Skin epidermis (tissue), 12 donors: ENCODE data around the gene DACH1.
"Not testable (repeated sequence)": the region's sequence is repeated elsewhere in the genome, so short reads cannot be mapped to it uniquely, and the experiment has no call there.

Source experiments
- H3K27ac ChIP-seq, 21 experiments: fragments of 200-600 bp; sonication (generic) in 11 of 21; one replicate each; pipeline ENCODE4 v1.5.0; 2020; ENCODE audit warnings: mild to moderate bottlenecking in 3 of 21, inconsistent platforms in 2 of 21, moderate library complexity in 2 of 21
- H3K4me3 ChIP-seq, 7 experiments: fragments of 200-600 bp; sonication (generic) in 2 of 7; one replicate each; pipeline ENCODE4 v1.5.0; 2020; ENCODE audit warnings: inconsistent platforms in 2 of 7, mild to moderate bottlenecking in 2 of 7, moderate library complexity in 1 of 7

The DACH1 gene

DNA sequence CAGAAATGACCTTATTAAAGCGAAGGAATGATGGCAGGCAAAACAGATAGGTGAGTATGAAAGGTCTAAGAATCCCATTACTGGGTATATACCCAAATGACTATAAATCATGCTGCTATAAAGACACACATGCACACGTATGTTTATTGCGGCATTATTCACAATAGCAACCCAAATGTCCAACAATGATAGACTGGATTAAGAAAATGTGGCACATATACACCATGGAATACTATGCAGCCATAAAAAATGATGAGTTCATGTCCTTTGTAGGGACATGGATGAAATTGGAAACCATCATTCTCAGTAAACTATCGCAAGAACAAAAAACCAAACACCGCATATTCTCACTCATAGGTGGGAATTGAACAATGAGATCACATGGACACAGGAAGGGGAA lies 29.4 kb downstream of the DACH1 start:
- not testable (repeated sequence) for H3K27ac ChIP-seq

DNA sequence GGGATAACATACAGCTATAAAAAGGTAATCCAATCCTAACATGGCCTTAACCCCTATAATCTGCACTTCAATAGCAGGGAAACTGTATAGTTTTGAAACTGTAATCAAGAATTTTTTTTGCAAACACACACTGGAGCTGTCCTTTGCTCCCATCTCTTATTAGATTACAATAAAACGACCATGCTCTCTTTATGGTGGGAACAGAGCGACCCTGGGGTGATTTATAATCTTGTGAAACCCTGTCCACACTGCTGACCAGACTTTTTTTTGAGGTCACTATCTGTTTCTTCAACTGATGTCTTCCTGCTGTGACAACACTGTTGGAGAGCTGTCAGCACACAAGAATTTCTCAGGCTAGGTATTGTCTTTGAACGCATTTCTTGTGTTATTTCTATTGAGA lies 35.3 kb downstream of the DACH1 start:
- no peak overlapping the region for H3K27ac ChIP-seq

More for the DNA sequence above, 29.4 kb downstream of the DACH1 start:
- H3K4me3 ChIP-seq, result not testable (repeated sequence)

DNA sequence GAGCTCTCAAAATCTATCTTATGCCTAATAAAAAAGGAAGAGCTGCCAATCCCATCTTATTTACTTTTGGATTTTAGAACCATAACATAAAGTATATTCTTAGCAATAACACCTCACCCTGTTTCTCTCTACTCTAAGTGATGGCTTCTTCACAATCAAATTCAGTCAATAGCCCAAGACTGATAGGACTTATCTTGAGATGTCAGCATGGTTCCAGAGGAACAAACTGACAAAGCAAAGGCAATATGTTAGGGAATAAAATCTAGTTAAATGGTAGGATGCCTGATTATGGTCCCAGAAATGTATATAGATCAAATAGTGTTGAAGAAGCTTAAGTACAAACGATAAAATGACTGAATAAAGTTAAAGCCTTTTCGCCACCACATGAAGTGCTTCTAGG lies 36.3 kb downstream of the DACH1 start:
- H3K4me3 ChIP-seq, result no peak overlapping the region
- H3K27ac ChIP-seq, result no peak overlapping the region

More for the DNA sequence above, 35.3 kb downstream of the DACH1 start:
- H3K4me3 ChIP-seq, result no peak overlapping the region

GRCh38 chr13:71830323-71830722 lies 36.7 kb downstream of the DACH1 start:
- H3K27ac ChIP-seq, result no peak overlapping the region
- no peak overlapping the region for H3K4me3 ChIP-seq

DNA sequence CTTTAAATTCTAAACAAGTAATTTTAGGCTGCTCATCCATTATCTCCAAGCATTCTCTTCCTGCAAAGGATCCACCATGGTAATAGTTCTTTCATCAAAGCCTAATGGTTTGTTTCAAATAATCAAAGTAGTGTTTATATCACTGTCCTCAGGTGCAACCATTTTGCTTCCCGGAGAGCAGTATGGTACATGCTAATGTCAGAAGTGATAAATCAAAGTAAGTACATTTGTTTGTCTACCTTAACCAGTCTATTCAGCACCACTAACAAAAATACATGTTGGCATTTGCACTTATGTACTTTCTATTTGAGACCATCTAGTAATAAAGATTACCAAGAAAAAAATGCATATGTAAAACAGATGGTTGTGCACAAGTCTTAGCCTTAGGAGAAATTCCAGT lies 37.5 kb downstream of the DACH1 start:
- H3K4me3 ChIP-seq, result no peak overlapping the region
- no peak overlapping the region for H3K27ac ChIP-seq

- no peak overlapping the region for H3K27ac ChIP-seq
- H3K4me3 ChIP-seq, result no peak overlapping the region
Observed at GRCh38 chr13:71828564-71828963, 38.4 kb downstream of the DACH1 start.

DNA sequence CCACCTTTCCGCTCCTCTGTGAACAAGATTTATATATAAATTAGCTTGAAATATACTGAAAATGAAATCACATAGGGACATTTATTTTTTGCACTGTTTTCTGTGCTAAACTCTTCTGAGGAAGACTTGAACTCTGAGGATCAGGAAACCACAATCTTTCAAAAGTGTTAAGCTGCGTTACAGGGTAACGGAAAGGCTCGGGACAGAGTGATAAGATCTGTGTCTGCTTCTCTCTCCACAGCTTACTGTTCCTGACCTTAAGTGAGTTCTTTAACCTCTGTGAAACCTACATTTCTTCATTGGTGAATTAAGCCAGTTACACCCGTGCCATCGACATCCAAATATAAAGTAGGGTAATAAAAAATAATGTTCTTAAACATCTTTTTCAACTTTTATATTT lies 38.9 kb downstream of the DACH1 start:
- H3K4me3 ChIP-seq, result no peak overlapping the region
- H3K27ac ChIP-seq, result no peak overlapping the region

GRCh38 chr13:71827241-71827640 lies 39.8 kb downstream of the DACH1 start:
- H3K27ac ChIP-seq, result no peak overlapping the region
- H3K4me3 ChIP-seq, result no peak overlapping the region

GRCh38 chr13:71820699-71821098 lies 46.3 kb downstream of the DACH1 start:
- Histone ChIP-seq H3K4me3 (no peak overlapping the region), H3K27ac (no peak overlapping the region)

DNA sequence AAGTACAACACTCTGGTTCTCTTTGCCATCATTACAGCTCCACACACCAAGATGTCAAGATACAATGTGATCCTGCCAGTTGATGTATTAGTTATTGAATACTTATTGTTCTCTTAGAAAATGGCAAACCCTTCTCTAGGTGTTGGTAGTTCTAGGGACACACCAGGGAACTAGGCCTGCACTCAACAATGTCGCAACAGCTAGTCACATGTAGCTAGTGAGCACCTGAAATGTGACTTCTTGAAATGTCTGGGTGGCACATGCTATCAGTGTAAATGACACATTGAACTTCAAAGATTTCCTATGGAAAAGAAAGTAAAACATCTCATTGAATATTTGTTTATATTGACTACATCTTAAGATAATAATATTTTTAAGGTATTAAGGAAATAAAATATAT lies 49.7 kb downstream of the DACH1 start:
- no peak overlapping the region for H3K4me3 ChIP-seq
- no peak overlapping the region for H3K27ac ChIP-seq

GRCh38 chr13:71814806-71815360 lies 52.1 kb downstream of the DACH1 start:
- Histone ChIP-seq H3K4me3 (no peak overlapping the region), H3K27ac (no peak overlapping the region)

DNA sequence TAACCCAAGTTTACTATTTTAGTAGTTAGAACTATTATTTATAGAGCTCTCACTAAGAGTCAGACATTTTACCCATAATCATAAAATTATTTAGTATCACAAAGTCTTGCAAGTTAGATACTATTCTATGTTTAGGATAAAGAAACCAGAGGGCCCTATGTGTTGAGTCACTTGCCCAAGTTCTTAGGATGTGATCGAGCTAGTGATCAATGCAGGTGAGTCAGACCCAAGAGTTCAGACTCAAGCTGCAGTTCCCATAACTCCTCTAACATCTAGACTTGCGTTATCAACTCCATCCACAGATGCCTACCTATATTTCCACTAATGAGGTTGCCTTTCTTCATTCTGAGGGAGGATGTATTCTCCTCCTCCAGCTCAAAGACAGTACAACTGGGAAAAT lies 53.8 kb downstream of the DACH1 start:
- Histone ChIP-seq H3K27ac (no peak overlapping the region), H3K4me3 (no peak overlapping the region)

- no peak overlapping the region for H3K4me3 ChIP-seq
Observed at GRCh38 chr13:71811344-71811743, 55.7 kb downstream of the DACH1 start.

DNA sequence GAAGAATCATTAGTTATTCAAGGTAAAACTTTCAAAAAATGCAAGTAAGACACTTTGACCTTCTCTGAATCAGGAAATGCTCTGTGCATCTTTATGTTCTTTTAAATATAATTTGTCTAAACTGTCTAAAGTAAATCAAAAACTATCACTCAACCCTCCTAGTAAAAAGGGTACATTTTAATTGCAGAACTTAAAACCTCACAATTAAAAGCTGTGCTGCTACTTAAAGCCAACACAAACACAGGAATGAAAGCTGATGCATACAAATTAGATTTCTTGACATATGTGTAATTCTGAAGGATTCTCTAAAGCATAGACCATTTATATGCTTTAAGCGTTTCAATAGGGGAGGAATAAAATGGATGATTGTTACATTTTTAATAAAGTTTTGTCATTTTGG lies 58.3 kb downstream of the DACH1 start:
- Histone ChIP-seq H3K27ac (no peak overlapping the region), H3K4me3 (no peak overlapping the region)

More at GRCh38 chr13:71811344-71811743, 55.7 kb downstream of the DACH1 start:
- no peak overlapping the region for H3K27ac ChIP-seq

- Histone ChIP-seq H3K27ac (no peak overlapping the region), H3K4me3 (no peak overlapping the region)
Observed at GRCh38 chr13:71806886-71807285, 60.1 kb downstream of the DACH1 start.

DNA sequence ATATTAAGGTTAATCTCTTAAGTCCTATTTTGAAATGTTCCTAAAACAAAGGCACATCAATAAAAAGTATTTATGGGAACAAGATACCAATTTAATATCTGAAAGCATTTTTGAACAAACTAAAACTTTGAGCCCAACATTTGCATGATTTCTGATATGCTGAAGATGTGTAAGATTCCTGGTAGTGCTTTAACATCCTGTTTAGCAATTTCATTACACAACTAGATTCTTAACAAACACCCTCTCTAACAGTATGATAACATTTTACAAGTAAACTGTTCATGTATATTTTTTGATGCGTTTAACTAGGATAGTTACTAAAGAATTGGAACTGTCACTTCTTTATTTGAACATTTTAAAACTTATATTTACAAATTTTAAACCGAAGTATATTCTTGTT lies 63.9 kb downstream of the DACH1 start:
- H3K27ac ChIP-seq, result no peak overlapping the region
- no peak overlapping the region for H3K4me3 ChIP-seq

- Histone ChIP-seq H3K27ac (no peak overlapping the region), H3K4me3 (no peak overlapping the region)
Observed at GRCh38 chr13:71801781-71802180, 65.2 kb downstream of the DACH1 start.

DNA sequence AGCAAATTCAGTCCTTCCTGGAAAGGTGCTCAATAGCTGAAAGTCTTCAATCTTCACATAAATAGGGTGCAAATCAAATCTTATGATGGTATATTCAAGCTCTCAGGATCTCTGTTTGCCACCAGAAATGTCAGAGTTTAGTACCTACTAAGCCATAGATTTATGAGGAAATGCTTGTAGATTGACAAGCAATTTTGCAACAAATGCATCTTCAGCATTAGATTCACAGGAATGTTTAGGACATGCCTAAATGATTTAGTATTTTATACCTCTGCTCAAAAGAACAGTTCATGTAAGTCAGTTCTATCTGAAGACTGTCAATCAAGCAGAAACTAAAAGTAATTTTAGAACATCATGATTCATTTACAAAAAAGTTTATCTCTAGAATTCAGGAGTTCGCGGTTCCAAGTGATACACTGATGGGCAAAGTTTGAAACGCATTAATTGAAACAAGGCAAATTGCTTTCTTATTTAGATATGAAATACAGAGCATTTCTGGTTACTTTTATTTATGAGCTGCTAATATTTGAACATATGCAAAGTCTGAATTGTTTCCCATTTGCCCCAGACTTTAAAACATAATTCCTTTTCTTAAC lies 65.7 kb downstream of the DACH1 start:
- Histone ChIP-seq H3K27ac (no peak overlapping the region), H3K4me3 (no peak overlapping the region)

DNA sequence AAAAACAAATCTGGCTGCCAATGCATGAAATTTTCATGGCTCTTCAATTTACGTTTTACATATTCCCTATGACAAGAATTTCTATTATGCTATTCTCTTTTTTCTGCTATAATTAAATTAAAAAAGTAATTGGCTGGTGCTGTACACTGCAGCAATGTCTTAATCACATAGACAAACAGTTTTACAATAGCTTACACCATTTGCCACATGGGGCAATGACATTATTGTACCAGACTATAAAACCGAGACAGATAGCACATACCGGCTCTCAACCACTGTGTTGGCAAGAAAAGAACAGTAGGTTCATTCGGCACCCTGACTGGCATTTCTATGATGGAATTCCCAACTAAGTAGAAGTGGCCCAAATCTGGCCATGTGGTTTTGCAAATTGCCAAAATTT lies 67.7 kb downstream of the DACH1 start:
- no peak overlapping the region for H3K27ac ChIP-seq
- H3K4me3 ChIP-seq, result no peak overlapping the region

- no peak overlapping the region for H3K27ac ChIP-seq
- no peak overlapping the region for H3K4me3 ChIP-seq
Observed at GRCh38 chr13:71798707-71799106, 68.3 kb downstream of the DACH1 start.

- Histone ChIP-seq H3K27ac (no peak overlapping the region), H3K4me3 (no peak overlapping the region)
Observed at GRCh38 chr13:71797517-71797916, 69.5 kb downstream of the DACH1 start.

GRCh38 chr13:71789693-71790329 lies 77.2 kb downstream of the DACH1 start:
- no peak overlapping the region for H3K4me3 ChIP-seq

More at GRCh38 chr13:71789693-71790329, 77.2 kb downstream of the DACH1 start:
- no peak overlapping the region for H3K27ac ChIP-seq
